HG02970 (cell line): Measurements from ENCODE around the gene STAB2.
"Not testable (repeated sequence)": the region's sequence is repeated elsewhere in the genome, so short reads cannot be mapped to it uniquely, and the experiment has no call there.

Experiments used
- ATAC-seq: cut with Tn5 transposase; IDR thresholded peaks from one replicate; pipeline ENCODE4 v1.9.1; 2021; ENCODE audit warnings: mild to moderate bottlenecking, moderate library complexity, moderate number of reproducible peaks; ENCODE audit not compliant: unreplicated experiment, low FRiP score

The STAB2 gene

GRCh38 chr12:103645202-103645601 lies 58.1 kb downstream of the STAB2 start:
- no peak for ATAC-seq

- no peak for ATAC-seq
These were observed 60.2 kb downstream of the STAB2 start for GRCh38 chr12:103647267-103647666.

GRCh38 chr12:103652808-103653207 lies 65.7 kb downstream of the STAB2 start:
- no peak for ATAC-seq

- not testable (repeated sequence) for ATAC-seq
These were observed 66.6 kb downstream of the STAB2 start for GRCh38 chr12:103653568-103654173.

GRCh38 chr12:103654816-103655215 lies 67.7 kb downstream of the STAB2 start:
- ATAC-seq: no peak

GRCh38 chr12:103656291-103656690 lies 69.2 kb downstream of the STAB2 start:
- ATAC-seq: no peak

GRCh38 chr12:103657331-103657730 lies 70.3 kb downstream of the STAB2 start:
- no peak for ATAC-seq

- ATAC-seq: no peak
These were observed 77.6 kb downstream of the STAB2 start for GRCh38 chr12:103664626-103665025.

- no peak for ATAC-seq
These were observed 78.9 kb downstream of the STAB2 start for GRCh38 chr12:103665971-103666370.

GRCh38 chr12:103667125-103667524 lies 80.1 kb downstream of the STAB2 start:
- no peak for ATAC-seq

- no peak for ATAC-seq
These were observed 81.4 kb downstream of the STAB2 start for GRCh38 chr12:103668520-103668919.

- no peak for ATAC-seq
These were observed 84.3 kb downstream of the STAB2 start for GRCh38 chr12:103671367-103671766.

GRCh38 chr12:103672401-103673119 lies 85.5 kb downstream of the STAB2 start:
- ATAC-seq: no peak

GRCh38 chr12:103673487-103673886 lies 86.4 kb downstream of the STAB2 start:
- ATAC-seq: no peak

- ATAC-seq: no peak
These were observed 86.9 kb downstream of the STAB2 start for GRCh38 chr12:103673891-103674375.

GRCh38 chr12:103676893-103677292 lies 89.8 kb downstream of the STAB2 start:
- ATAC-seq: no peak

GRCh38 chr12:103677341-103677740 lies 90.3 kb downstream of the STAB2 start:
- no peak for ATAC-seq

- no peak for ATAC-seq
These were observed 90.8 kb downstream of the STAB2 start for GRCh38 chr12:103677905-103678304.

GRCh38 chr12:103679421-103680170 lies 92.5 kb downstream of the STAB2 start:
- no peak for ATAC-seq

GRCh38 chr12:103680591-103681141 lies 93.6 kb downstream of the STAB2 start:
- ATAC-seq: no peak

- no peak for ATAC-seq
These were observed 99.0 kb downstream of the STAB2 start for GRCh38 chr12:103686026-103686425.
